HG02970 (cell line): ENCODE measurements around the gene KDR.

Source experiments
- ATAC-seq: cut with Tn5 transposase; IDR thresholded peaks from one replicate; pipeline ENCODE4 v1.9.1; 2021; ENCODE audit warnings: mild to moderate bottlenecking, moderate library complexity, moderate number of reproducible peaks; ENCODE audit not compliant: unreplicated experiment, low FRiP score

Gene KDR

DNA sequence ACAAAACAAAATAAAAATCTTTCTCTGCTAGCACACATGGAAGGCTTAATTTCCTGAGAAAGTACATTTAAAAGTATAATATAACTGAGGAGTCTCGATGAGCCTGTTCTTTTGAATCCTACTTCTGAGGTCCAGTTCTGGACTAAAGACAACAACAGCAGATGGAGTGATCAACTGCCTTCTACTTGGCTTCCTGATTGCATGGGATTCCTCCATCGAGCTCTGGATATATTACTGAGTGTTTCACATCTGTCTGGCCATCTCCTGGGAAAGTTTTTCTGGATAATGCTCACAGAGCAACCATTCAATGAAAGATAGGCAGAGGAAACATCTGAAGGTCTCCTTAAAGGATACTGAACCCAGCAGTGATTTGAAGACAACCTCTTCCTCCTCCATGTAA is 42.6 kb downstream of the KDR start:
- ATAC-seq: no peak

DNA sequence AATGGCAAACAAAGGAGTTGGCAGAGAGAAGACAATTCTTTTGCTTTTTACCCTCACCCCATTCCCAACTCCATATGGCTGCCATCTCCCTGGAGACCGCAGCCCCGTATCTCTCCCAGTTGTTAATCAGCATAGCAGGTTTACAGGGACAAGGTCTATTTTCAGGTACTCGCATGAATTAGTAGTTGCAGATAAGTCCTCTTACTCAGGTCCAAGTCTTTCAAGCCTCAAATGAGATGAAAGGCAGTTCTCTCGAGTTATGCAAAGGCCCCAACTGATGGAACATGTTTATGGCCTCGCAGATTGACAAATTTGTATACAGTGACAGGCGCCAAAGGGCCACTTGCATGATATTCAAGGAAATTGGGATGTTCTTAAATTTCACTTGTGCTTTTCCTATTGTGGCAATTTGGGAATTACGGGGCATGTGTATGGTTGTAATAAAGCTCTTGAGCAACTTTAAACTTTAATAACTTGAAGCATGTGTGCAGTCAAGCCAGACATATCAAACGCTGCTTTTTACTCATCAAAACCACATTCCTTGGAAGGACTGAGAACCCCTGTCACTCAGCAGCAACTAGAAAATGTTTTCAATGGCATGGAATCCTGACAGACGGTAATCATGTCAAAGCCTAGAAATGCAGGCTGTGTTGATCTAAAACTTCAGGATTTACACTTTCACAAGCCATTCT is 45.1 kb downstream of the KDR start:
- no peak for ATAC-seq

- ATAC-seq: no peak
Observed at GRCh38 chr4:55079451-55080173, 45.8 kb downstream of the KDR start.

DNA sequence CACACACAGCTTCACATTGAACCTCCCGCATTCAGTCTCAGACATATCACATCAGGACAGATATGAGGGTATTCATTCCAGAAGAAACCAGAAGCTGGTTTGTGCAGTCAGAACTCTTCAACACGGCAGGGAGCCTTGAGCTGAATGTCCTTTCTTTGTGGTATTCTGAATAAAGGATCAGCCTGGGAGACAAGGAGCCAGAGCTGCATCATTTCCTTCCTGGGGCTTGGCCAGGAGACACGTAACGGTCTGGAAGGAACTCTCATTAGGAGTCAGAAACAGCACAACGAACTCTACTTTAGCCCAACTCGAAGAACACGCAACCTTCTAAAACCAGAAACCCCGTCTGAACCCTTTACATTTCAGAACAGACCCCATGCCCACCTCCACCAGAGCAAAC is 46.4 kb downstream of the KDR start:
- no peak for ATAC-seq

GRCh38 chr4:55077577-55077976 is 47.8 kb downstream of the KDR start:
- ATAC-seq: no peak

- no peak for ATAC-seq
Observed at GRCh38 chr4:55075823-55076716, 49.3 kb downstream of the KDR start.

DNA sequence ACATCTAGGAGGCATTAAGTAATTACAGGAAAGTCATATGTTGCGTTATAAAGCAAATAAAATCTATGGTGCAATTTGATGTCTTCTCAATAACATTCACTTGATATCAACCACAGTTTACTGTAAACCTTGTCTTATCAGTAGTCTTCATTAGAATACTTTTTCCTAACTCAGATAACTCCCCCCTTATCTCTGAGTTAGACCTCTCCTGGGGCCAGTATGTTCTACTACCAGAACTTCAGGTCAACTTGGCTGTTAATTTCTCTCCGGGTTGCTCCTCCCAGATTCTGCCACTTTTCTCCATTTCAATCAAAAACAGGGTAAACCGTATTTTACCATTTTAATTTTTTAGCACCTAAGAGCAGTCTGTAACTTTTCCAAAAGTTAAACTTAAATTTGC is 50.0 kb downstream of the KDR start:
- ATAC-seq: no peak

DNA sequence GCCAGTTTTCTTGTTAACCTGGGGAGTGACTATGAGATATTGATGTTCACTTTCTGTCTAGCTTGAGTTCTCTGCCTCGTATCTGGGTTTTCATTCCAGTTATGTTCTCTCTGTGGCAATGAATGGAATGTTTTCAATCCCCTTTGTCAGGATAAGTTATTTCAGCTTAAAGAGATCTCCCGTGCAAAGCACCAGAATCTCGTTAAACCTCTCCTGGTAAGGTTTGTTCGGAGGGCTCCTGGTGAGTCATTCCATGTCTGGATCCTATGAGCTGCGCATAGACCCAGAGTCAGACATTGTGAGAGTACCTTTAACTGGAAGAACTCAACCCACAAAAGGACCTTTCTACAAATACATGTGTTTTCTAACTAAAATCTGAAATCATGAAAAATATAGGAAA is 51.0 kb downstream of the KDR start:
- no peak for ATAC-seq

DNA sequence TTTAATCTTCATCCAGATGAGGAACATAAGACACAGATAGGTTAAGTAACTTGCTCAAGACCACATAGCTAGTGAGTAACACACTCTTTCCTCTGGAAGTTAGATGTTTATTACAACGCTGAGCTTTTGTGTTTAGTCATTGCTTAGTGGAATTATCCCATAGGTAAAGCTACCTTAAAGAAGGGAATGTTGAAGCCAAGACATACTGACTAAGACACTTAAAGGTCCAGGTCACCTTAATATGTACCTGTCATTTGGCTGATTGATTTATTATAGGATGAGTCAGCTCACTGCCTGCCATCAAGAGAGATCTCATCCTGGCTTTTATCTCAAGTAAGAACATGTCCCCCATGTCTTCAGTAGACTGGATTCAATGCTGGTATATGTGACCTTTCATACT is 53.4 kb downstream of the KDR start:
- ATAC-seq: no peak

DNA sequence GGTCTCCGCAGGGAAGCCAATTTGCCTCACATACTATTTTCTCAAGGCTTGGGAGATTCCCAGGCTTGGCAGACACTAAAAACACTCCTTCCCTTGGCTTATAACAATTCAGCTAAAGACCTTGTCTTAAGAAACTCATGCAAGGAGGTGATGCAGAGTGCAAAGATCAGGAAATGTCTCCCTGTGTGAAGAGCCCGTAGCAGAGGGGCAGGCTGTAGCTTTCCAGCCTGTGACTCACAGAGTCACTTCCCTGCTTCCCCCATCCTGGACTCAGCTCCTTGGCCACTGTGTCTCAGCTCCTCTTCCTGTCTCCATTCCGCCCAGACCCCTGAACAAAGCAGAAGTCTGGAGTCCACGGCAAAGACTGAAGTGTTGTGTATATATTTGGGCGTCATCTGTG is 56.1 kb downstream of the KDR start:
- ATAC-seq: no peak

- ATAC-seq: no peak
Observed at GRCh38 chr4:55068522-55068921, 56.9 kb downstream of the KDR start.

- no peak for ATAC-seq
Observed at GRCh38 chr4:55066018-55066417, 59.4 kb downstream of the KDR start.

DNA sequence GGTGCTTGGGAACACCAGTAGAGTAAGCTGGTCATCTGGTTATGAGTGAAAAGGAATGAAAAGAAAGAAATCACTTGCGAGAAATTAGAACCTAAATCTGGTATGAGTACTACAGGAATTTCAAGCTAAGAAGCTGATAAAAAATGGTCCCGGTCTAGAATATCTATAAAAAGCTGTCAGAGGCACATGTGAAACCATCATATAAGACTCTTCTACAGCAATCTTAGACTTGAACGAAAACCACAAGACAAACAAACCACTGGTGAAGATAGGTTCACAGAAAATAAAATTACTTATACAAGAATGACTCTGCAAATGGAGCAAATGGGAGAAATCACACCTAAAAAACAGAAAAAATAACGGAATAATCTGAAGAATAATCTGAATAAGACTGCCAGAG is 69.9 kb downstream of the KDR start:
- ATAC-seq: no peak

DNA sequence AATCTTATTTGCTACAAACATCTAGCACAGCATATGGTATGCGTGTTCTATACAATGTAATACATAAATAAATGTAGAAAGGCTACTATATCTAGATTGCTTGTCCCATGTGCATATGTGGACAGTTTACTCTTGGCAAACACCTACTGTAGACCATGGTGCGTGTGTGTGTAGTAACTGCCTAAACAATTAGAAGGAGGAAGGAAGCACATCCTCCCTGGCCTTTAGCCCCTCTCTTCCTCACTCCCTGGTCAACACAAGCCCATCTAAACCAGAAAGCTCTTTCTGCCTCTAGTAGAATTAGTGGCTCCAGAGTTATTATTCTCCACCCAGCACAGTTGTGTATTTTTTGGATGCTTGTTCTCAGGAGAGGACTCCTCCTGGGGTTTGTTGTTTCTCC is 73.9 kb downstream of the KDR start:
- no peak for ATAC-seq

GRCh38 chr4:55050418-55050950 is 74.9 kb downstream of the KDR start:
- no peak for ATAC-seq

DNA sequence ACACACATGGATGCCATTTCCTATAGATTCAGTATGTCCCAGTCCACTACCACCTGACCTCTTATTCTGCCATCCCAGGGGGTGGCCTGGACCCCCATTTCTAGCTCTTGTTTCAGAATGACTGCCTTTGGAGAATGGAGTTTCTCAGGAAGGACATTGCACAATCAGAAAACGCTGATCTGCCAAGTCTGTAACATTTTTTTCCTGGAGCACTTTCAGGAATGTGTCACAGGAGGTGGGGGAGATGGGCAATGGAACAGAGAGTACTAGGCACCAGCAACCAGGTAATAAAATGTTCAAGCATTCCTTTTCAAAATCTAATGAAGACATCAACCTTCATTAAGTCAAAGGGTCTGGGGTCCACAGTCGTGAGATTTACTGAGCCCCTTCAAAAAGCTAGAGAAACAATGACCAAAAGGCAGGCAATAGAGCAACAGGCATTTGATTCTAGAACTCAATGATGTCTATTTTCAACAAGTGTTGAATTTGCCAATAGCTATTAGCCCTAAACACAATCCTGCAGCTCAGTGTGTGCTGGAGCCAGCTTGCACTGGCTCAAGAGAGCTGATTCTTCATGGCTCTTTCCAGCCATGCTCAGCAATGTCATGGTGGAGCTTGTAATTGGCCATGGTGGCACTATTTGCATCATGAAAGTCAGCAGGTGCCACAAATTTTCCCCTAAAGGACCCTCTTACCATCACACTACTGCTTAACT is 87.1 kb downstream of the KDR start:
- ATAC-seq: no peak

GRCh38 chr4:55037728-55038127 is 87.7 kb downstream of the KDR start:
- no peak for ATAC-seq

DNA sequence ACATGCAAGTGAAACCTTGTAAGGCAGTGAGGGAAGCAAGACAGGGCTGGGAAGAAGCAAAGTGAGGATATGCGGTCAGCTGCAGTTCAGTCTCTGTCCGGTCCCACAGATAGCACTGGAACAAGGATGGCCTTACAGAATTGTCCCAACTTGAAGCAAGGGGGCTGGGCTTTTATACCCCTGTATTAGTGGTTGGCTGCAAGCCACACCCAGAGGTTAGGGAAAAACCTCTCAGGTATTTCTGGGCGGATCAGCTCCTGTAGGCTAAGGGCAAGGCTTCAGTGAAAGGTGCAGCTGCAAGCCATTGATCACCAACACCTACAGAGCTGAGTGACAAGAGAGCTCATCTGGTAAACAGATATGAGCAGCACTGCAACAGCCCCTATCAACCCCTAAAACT is 89.0 kb downstream of the KDR start:
- ATAC-seq: no peak

- ATAC-seq: no peak
Observed at GRCh38 chr4:55035892-55036291, 89.5 kb downstream of the KDR start.

DNA sequence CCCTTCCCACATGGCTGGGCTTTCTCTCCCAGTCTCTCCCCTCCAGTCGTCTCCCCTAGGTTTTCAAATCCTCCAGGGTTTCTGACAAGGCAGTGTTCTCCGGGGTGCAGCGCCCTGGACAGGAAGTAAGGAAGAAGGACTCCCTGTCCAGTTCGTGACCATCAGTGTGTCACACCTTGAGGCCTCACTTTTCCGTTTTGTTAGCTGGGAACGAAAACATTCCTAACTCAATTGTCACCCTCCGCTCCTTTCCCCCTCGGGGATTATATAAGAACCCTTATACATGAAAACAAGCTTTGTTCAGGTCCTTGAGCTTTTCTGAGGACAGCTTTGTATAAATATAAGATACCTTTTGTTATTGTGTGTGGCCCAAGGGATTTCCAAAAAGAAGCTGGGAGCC is 92.1 kb downstream of the KDR start:
- ATAC-seq: no peak
